ENCODE data around the gene PSMD2. TPM values are rescaled to one million over a fixed set of nuclear protein-coding genes. Genes with fewer than 3 reads are reported as not detected.

Gene PSMD2
- total and polyA plus RNA-seq, 2 donors (not counting 3 experiments of a cell fraction or from before 2014, with no cell fraction given), result 414 to 435 TPM

DNA sequence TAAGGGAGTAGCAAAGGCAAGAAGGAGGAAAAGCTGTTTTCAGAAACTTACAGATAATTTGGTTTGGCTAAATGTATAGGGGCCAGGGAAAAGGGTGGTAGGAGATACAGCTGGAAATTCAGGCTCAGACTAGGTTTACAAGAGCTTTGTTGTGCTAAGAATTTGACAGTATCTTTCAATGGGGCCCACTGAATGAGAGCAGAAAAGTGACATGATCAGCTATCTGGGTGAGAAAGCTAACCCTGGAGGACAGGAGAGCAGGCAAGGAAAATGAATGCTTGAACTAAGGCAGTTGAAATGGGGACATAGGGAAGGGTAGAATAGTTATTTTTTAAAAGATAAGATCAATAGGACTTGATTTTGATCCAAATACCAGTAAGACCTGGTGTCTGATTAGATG, 12.6 kb downstream of the PSMD2 start:
- H3K4me1 ChIP-seq (ENCODE audit: control insufficient read depth, extremely low read depth, insufficient read depth, low read length), result peaks cover 5% of the 10 kb centered on the region
- BruUV-seq (replicated peaks), result no TSS peak
- H2AFZ ChIP-seq (ENCODE audit: low read depth, low read length), result no peak overlapping the region
- DNase-seq (ENCODE audit: low read depth, low spot score) (no peak), FAIRE-seq (no peak)
- ChIA-PET POLR2A (no interaction called here), CTCF (interaction anchor here (0.9 to 1.2 kb wide), 4 partner anchors 9 to 25 kb away, joined by 3 to 4 read pairs (median 3); no protein-coding TSS in a partner anchor)
- H3K27me3 ChIP-seq (ENCODE audit: control insufficient read depth in 2 of 2, insufficient read depth in 2 of 2, low read length in 2 of 2), result no peaks in the 10 kb centered on the region
- no peak overlapping the region for H3K9ac ChIP-seq (replicated peaks; ENCODE audit: extremely low read depth, insufficient read depth, low read length)
- no peak for TF ChIP-seq MYC (IDR thresholded peaks at IDR 0.05; ENCODE audit: low read depth, low read length)
- TF ChIP-seq, protein P1, sequence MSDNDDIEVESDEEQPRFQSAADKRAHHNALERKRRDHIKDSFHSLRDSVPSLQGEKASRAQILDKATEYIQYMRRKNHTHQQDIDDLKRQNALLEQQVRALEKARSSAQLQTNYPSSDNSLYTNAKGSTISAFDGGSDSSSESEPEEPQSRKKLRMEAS (IDR thresholded peaks at IDR 0.05; ENCODE audit: insufficient read depth, insufficient read length), result no peak
- no peak for TF ChIP-seq GATA2 (IDR thresholded peaks at IDR 0.05; ENCODE audit: insufficient read depth, insufficient read length, low read depth, low read length)
- TF ChIP-seq POLR2AphosphoS5 (IDR thresholded peaks at IDR 0.05; ENCODE audit: insufficient read depth, low read depth, low read length), result no peak
- intact Hi-C loops (cut with micrococcal nuclease) (loop anchor here (5.0 kb wide), 1 partner anchor 134 kb away; no protein-coding TSS in a partner anchor), dilution Hi-C loops (cut with MboI; ENCODE audit: extremely low pct_ligation_motif_present, low sequenced_read_pairs) (no loop called here)
- H3K4me3 ChIP-seq (replicated peaks in 1 of 3; ENCODE audit: insufficient read depth in 1 of 3, low read depth in 1 of 3, low read length in 3 of 3), result no peak overlapping the region
- no peaks in the 10 kb centered on the region for H3K9me3 ChIP-seq (replicated peaks; ENCODE audit: control insufficient read depth, insufficient read depth, low read length)
- no peak overlapping the region for H3K4me2 ChIP-seq (ENCODE audit: insufficient read depth, low read length)
- no peak overlapping the region for H3K27ac ChIP-seq (ENCODE audit: insufficient read depth, low read depth, low read length)
- H3K9me1 ChIP-seq (replicated peaks; ENCODE audit: control insufficient read depth, extremely low read depth, insufficient read depth, low read length), result no peaks in the 10 kb centered on the region
- peaks cover 17% of the 10 kb centered on the region for H3K79me2 ChIP-seq (ENCODE audit: control insufficient read depth, insufficient read depth, low read length)
- peaks cover under 1% of the 10 kb centered on the region for H4K20me1 ChIP-seq (replicated peaks; ENCODE audit: control insufficient read depth, extremely low read depth, insufficient read depth, low read length)
- peaks cover 11 to 14% of the 10 kb centered on the region in 2 experiments for H3K36me3 ChIP-seq (ENCODE audit: control insufficient read depth in 2 of 2, extremely low read depth in 1 of 2, insufficient read depth in 2 of 2, low read length in 2 of 2)

DNA sequence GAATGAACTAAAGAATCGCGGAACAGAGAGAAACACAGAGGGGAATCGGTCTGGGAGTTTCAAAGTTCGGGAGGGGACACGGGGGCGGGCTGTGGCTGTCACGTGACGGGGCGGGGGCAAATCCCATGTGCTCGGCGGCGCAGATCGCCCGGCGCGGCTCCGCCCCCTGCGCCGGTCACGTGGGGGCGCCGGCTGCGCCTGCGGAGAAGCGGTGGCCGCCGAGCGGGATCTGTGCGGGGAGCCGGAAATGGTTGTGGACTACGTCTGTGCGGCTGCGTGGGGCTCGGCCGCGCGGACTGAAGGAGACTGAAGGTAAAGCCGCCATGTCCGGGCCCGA, 15.3 kb downstream of the PSMD2 start, which contains the start of gene EIF4G1:
TSS of gene EIF4G1 (plus strand) at position 244 of the 337 bp plus-strand sequence. CDS start 1,191 bp downstream, outside the sequence.
- ChIA-PET CTCF (no interaction called here), POLR2A (no interaction called here)
- Histone ChIP-seq H4K20me1 (replicated peaks; ENCODE audit: control insufficient read depth, extremely low read depth, insufficient read depth, low read length) (peaks cover 3% of the 10 kb centered on the region), H3K4me1 (ENCODE audit: control insufficient read depth, extremely low read depth, insufficient read depth, low read length) (peaks cover 28% of the 10 kb centered on the region), H3K9me1 (replicated peaks; ENCODE audit: control insufficient read depth, extremely low read depth, insufficient read depth, low read length) (no peaks in the 10 kb centered on the region), H3K4me2 (ENCODE audit: insufficient read depth, low read length) (peak within 1 kb of the TSS; percentile 49), H3K79me2 (ENCODE audit: control insufficient read depth, insufficient read depth, low read length) (peaks cover 43% of the 10 kb centered on the region), H3K36me3 (ENCODE audit: control insufficient read depth in 2 of 2, extremely low read depth in 1 of 2, insufficient read depth in 2 of 2, low read length in 2 of 2) (peaks cover 9 to 11% of the 10 kb centered on the region in 2 experiments), H2AFZ (ENCODE audit: low read depth, low read length) (peak within 1 kb of the TSS; percentile 46), H3K9ac (replicated peaks; ENCODE audit: extremely low read depth, insufficient read depth, low read length) (peak within 1 kb of the TSS; percentile 82), H3K9me3 (replicated peaks; ENCODE audit: control insufficient read depth, insufficient read depth, low read length) (no peaks in the 10 kb centered on the region), H3K27me3 (ENCODE audit: control insufficient read depth in 2 of 2, insufficient read depth in 2 of 2, low read length in 2 of 2) (no peaks in the 10 kb centered on the region), H3K27ac (ENCODE audit: insufficient read depth, low read depth, low read length) (peak within 1 kb of the TSS; percentile 64), H3K4me3 (replicated peaks in 1 of 3; ENCODE audit: insufficient read depth in 1 of 3, low read depth in 1 of 3, low read length in 3 of 3) (peak within 1 kb of the TSS; percentile 37 to 84 (median 59))
- intact Hi-C loops (cut with micrococcal nuclease), result loop anchor here (1.0 to 5.0 kb wide), 2 partner anchors 15 to 137 kb away; partner anchors contain the start of gene PSMD2
- DNase-seq (ENCODE audit: low read depth, low spot score), result peak; percentile 94
- peak; percentile 89 for FAIRE-seq
- peak; percentile 79 for TF ChIP-seq POLR2A (IDR thresholded peaks at IDR 0.05; ENCODE audit: low read depth, low read length)
- TF ChIP-seq FOS (IDR thresholded peaks at IDR 0.05; ENCODE audit: borderline replicate concordance, insufficient read depth, low read length), result no peak
- TF ChIP-seq JUN (IDR thresholded peaks at IDR 0.05; ENCODE audit: borderline replicate concordance, insufficient read depth, insufficient read length, low read depth), result no peak
- TF ChIP-seq EZH2 (IDR thresholded peaks at IDR 0.05; ENCODE audit: borderline replicate concordance, low read depth, low read length, severe bottlenecking), result no peak
- TF ChIP-seq, protein P2, sequence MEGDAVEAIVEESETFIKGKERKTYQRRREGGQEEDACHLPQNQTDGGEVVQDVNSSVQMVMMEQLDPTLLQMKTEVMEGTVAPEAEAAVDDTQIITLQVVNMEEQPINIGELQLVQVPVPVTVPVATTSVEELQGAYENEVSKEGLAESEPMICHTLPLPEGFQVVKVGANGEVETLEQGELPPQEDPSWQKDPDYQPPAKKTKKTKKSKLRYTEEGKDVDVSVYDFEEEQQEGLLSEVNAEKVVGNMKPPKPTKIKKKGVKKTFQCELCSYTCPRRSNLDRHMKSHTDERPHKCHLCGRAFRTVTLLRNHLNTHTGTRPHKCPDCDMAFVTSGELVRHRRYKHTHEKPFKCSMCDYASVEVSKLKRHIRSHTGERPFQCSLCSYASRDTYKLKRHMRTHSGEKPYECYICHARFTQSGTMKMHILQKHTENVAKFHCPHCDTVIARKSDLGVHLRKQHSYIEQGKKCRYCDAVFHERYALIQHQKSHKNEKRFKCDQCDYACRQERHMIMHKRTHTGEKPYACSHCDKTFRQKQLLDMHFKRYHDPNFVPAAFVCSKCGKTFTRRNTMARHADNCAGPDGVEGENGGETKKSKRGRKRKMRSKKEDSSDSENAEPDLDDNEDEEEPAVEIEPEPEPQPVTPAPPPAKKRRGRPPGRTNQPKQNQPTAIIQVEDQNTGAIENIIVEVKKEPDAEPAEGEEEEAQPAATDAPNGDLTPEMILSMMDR (IDR thresholded peaks at IDR 0.05; ENCODE audit: extremely low read depth in 1 of 2, insufficient read depth in 1 of 2, low read depth in 1 of 2, low read length in 2 of 2), result no peak
- no peak for TF ChIP-seq GATA2 (IDR thresholded peaks at IDR 0.05; ENCODE audit: insufficient read depth, insufficient read length, low read depth, low read length)
- TF ChIP-seq POLR2AphosphoS5 (IDR thresholded peaks at IDR 0.05; ENCODE audit: insufficient read depth, low read depth, low read length), result peak; percentile 89
- TF ChIP-seq, protein P1 (IDR thresholded peaks at IDR 0.05; ENCODE audit: insufficient read depth, insufficient read length), result peak; percentile 96
- TF ChIP-seq MYC (IDR thresholded peaks at IDR 0.05; ENCODE audit: low read depth, low read length), result no peak
- no TSS peak for BruUV-seq (replicated peaks)
- dilution Hi-C loops (cut with MboI; ENCODE audit: extremely low pct_ligation_motif_present, low sequenced_read_pairs), result no loop called here

All from endothelial cell of umbilical vein (primary cell).